Fibroblast of gingiva (primary cell): Measurements from ENCODE around the gene CRLF1.
"Not testable (repeated sequence)": the region's sequence is repeated elsewhere in the genome, so short reads cannot be mapped to it uniquely, and the experiment has no call there.

Source experiments
- DNase-seq: peaks from one replicate; pipeline ENCODE4 v3.0.0-alpha.2; 2011; ENCODE audit warnings: low read depth

The CRLF1 gene

DNA sequence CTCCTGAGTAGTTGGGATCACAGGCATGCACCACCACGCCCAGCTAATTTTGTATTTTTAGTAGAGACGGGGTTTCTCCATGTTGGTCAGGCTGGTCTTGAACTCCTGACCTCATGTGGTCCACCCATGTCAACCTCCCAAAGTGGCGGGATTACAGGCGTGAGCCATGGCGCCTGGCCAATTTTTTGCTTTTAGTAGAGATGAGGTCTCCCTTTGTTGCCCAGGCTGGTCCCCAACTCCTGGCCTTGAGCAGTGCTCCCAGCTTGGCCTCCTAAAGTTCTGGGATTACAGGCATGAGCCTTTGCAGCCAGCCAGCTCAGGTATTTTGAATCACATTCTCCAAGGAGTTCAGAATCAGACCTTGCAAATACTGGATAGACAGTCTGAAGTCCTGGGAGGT, 13.9 kb downstream of the CRLF1 start:
- DNase-seq = not testable (repeated sequence)

DNA sequence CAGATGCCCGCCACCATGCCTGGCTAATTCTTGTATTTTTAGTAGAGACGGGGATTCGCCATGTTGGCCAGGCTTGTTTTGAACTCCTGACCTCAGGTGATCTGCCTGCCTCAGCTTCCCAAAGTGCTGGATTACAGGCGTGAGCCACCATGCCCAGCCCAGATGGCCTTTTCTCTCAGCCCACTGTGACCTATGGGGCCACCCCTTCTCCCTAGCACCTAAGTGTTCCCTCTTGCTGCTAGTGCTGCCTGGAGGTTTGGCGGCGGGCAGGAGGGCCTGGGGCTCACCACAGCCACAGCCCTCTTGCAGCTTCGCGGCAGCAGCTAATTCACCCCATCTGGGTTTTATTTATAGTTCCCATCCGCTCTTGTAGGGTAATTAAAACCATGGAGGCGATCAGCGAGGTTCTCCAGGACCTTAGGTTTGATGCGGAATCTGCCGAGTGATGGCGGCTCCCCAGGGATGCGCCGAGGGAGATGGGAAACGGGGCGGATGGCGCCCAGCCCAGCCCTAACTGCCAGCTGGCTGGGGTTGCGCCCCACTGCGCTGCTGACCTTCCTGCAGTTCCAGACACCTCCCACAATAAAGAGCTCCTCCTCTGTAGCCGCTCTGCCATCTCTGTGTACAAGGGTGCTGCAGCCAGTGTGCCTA, 14.7 kb downstream of the CRLF1 start:
- DNase-seq = peak; percentile 96

DNA sequence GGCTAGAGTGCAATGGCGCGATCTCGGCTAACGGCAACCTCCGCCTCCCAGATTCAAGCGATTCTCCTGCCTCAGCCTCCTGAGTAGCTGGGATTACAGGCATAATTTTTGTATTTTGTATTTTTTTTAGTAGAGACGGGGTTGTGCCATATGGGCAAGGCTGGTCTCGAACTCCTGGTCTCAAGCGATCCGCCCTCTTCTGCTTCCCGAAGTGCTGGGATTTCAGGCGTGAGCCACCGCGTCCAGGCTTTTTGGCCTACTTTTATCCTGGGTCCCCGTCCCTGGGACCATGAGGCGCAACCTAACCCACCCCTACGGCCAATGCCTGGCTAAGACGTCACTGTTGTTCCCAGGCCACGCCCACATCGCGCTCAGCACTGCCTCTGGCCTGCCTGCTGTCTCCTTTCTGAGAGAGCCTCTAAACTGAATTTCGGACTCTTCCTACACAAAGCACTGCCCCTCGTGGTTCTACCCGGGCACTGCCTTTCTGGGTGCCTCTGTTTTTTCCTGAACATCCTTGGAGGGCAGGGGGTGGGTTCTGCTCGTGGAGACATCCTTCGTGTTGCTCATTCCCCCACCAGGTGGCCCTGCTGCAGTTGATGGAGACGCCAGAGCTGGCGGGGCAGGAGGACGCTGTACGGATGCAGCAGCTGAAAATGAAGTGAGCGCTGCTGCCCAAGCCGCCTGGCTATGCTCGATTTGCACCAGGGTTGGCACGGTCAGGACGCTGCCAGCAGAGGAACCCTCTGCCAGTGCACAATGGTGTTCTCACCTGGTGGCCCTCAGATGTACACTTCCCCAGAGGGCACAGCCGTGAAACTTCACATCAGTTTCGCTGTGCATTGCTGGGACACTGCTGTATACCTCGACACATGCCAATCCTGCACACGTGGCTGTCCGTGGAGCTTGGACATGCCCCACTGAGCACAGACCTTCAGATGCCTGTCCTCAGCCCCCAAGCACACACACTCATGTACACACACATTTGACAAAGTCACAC, 16.0 kb downstream of the CRLF1 start:
- peak; percentile 89 for DNase-seq

DNA sequence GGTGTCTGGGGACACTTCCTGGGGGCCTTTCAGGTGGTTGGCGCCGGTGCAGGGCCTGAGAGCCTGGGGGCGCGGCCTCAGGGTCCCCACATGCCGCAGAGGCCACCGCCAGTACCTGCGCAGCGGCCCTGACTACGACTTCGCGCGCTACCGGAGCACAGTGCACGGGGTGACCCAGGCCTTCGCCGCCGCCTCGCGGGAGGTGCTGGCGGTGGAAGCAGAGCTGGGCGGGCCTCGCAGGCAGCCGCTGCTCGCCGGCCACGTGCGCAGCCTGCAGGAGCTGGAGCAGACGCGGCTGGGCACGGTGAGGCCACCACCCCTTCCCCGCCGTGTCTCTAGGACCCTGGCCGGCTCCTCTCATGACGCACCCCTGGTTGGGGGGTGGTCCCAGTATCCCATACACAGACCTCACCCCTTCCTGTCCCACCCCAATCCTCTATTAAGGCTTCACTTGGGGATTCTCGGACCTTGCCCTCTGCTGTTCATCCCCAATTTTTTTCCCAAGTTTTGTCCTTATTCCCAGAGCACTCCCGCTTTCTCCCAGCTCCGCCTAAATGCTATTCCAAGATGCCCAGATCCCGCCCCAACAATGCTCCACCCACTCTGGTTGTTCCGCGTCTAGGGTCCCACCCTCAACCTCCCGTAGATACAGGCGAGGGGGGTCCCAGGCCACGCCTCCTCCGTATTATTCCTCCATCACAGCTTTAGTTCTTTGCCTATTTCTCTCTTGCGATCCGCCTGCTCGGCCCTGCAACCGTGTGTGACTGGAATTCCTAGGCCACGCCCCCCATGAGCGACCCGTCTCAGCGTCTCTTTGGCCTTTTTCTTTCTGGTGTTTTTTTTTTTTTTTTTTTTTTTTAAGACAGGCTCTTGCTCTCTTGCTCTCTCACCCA, 17.0 kb downstream of the CRLF1 start:
- peak; percentile 65 for DNase-seq

DNA sequence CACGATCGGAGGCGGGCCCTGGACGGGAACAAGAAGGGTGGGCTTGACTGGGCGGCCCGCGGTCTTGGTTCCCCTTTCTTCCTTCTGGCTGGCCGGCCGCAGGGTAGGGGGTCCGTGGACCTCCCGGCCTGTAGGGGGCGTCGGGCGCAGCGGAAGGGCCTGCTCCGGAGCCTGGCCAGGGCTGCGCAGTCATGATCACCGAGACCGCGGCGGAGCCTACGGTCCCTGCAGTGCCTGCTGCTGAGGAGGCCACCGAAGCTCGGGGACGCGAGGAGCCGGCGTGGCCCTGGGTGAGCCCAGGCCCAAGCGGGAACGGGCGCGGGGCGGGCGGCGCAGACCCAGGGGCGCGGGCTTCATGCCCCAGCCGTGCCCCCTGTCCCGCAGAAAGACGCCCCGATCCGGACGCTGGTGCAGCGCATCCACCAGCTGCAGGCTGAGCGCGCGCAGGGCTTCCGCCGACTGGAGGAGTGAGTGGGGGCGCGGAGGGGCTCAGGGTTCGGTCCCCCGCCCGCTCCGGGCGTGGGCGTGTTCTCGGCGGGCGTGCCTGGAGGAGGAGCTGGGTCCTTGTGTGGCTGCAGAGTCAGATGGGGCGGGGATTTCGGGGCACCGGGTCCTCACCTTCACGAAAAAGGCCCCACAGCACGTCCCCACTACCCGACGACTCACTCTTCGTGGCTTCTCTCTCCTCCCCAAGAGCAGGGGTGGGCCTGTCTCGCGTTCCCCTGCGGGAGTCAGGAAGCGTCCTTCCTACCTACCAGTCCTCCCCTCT, 17.8 kb downstream of the CRLF1 start, which contains the start of gene REX1BD:
Gene REX1BD, plus strand, starts transcription at position 188 of the 769 bp plus-strand sequence. Its CDS starts 4 bp downstream, at position 192.
- DNase-seq = peak; percentile 80

DNA sequence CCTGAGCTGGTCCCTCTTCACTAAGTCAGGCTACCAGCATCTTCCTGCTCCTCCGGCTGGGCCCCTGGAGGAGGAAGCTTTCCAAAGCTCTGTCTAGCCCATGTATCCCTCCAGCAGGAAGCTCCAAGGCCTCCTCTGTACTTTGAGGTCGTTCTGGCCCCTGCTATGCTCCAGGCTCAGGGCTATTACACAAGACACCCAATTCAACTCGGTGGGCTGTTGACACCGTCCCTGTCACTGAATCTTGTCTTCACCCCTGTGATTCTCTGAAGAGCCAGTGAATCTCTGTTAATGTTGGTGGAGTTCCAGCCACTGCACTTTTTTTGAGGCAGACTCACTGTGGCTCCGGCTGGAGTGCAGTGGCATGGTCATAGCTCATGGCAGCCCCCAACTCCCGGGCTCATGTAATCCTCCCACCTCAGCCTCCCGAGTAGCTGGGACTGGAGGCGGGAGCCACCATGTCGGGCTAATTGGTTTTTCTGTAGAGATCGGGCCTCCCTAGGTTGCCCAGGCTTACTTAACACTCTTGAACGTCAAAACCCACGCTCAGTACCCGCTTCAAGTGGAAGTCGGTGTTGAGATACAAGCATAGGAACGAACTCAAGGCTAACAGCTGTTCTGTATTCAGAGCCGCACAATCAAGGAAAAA, 18.5 kb downstream of the CRLF1 start:
- no peak for DNase-seq

DNA sequence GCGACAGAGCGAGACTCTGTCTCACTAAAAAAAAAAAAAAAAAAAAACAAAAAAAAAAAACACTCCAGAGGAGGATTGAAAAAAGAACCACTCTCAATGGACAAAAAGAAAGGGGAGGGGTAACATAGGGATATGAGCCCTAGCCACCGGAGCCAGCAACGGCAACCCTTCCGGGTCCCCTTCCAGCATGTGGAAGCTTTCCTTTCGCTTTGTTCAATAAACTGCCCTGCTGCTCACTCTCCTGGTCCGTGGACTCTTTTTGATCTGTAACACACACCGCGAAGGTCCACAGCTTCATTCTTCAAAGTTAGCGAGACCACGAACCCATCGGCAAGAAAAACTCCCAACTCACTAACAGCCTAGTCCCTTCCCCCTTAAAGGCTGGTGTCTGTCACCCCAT, 19.0 kb downstream of the CRLF1 start:
- DNase-seq = no peak

DNA sequence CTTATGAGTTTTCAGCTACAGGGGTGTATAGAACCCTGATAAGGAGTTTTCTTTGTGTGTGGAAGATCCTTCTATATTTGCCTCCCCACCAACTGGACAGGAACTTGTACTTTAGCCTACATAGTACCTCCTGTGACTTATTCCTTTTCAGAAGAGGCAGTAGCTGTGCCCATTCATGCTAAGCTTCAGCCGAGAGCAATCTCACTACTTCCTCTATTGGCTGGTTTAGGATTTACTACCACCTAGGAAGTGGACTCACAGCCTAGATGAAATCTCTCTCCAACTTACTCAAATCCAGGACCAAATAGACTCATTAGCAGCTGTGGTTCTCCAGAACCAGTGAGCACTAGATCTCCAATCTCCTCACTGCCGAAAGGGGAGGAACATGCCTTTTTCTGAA, 20.3 kb downstream of the CRLF1 start:
- DNase-seq = no peak

DNA sequence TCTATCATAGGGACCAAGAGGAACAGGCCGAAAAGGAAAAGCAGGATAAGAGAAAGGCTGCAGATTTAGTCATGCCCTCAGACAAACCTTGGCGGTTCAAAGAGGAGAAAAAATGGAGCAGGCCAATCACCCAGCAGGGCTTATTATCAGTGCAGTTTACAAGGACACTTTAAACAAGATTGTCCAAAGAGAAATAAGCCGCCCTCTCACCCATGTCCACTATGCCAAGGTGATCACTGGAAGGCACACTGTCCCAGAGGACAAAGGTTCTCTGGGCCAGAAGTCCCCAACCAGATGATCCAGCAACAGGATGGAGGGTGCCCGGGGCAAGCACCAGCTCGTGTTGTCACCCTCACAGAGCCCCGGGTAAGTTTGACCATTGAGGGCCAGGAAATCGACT, 26.3 kb downstream of the CRLF1 start:
- DNase-seq = no peak

DNA sequence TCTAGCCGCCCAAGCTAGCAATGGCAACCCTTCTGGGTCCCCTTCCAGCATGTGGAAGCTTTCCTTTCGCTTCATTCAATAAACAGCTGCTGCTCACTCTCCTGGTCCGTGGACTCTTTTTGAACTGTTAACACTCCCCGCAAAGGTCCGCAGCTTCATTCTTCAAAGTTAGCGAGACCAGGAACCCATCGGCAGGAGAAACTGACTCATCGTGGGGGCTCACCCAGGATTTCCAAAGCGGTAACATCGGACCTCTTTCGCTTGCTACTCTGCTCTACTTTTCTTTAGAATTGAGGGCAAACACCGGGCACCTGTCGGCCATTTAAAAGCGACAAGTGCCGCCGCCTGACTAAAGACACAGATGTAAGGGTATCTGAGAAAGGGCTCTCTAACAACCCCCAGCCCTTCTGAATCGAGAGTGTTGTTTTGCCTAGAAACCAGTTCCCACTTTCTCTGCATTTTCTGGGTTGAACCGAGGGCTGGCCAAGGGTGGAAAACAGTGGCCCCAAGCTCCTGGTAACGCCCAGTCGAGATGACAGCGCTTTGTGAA, 29.2 kb downstream of the CRLF1 start:
- no peak for DNase-seq

DNA sequence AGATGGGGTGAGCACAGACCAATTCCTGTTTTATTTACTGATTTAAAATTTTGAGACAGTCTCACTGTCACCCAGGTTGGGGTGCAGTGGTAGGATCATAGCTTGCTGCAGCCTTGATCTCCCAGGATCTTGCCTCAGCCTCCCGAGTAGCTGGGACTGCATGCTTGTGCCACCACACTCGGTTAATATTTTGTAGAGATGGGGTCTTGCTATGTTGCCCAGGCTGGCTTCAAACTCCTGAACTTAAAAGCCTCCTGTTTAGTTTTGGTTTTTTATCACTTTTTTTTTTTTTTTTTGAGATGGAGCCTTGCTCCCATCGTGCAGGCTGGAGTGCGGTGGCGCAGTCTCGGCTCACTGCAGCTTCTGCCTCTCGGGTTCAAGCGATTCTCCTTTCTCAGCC, 30.2 kb downstream of the CRLF1 start:
- DNase-seq = no peak

DNA sequence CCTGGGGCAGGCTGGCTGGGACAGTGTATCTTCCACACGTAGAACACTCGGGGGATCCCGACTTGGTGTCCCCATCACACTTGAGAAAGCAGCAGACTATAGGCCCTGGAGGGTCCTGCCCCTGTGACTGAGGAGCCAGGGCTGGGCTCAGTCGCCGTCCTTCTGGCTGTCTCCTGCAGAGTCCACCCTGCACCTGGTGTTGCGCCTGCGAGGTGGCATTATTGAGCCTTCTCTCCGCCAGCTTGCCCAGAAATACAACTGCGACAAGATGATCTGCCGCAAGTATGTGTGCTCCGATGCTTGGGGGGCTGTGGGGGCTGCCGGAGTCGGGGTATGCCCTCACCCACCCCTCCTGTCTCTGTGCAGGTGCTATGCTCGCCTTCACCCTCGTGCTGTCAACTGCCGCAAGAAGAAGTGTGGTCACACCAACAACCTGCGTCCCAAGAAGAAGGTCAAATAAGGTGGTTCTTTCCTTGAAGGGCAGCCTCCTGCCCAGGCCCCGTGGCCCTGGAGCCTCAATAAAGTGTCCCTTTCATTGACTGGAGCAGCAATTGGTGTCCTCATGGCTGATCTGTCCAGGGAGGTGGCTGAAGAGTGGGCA, 31.8 kb downstream of the CRLF1 start:
- DNase-seq = no peak

DNA sequence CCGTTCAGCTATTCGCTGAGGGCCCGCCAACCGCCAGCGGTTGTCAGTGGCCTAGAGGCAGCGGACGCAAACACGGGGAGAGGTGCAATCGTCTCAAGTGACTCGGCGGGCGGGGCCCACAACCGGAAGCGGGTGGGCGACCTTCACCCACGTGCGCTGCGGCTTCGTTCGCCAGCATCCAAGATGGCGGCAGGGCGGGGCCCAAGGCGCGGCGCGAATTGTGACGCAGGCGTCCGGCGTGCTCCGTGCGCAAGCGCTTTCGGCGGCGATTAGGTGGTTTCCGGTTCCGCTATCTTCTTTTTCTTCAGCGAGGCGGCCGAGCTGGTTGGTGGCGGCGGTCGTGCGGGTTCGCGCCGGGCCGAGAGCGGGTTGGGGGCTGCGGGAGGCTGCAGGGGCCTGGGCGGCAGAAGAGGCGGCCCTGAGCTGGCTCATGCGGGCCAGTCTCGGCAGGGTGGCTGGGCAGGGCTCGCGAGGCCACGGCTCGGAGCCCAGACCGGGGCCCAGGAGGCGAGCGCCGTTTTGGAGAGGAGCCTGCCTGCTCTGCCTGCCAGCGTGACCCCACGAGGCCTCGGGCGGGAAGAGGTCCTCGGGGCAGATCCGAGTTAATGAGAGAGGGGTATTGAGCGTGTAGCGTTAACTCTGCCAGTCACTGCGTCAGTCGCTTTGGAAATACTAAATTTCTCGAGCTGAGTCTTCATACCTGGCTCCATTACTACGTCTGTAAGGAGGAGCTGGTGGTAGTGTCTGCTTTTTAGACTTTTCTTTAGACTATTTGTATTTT, 34.8 kb downstream of the CRLF1 start, which contains the start of gene UBA52:
Gene UBA52, plus strand, starts transcription at position 294 of the 781 bp plus-strand sequence. CDS start 1,444 bp downstream, outside the sequence.
- DNase-seq = peak; percentile 96

DNA sequence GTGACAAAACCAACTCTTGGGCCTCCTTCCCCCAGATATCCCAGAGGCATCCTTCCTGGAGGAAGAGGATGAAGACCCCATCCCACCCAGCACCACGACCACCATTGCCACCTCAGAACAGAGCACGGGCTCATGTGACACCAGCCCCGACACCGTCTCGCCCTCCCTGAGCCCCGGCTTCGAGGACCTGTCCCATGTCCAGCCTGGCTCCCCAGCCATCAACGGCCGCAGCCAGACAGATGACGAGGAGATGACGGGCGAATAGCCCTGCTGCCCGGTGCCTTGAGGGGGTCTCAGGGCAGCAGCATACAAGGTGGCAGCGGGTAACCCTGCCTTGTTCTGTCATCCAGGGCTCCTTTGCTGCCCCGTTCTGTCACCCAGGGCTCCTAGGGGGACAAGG, 38.2 kb downstream of the CRLF1 start:
- DNase-seq = no peak

DNA sequence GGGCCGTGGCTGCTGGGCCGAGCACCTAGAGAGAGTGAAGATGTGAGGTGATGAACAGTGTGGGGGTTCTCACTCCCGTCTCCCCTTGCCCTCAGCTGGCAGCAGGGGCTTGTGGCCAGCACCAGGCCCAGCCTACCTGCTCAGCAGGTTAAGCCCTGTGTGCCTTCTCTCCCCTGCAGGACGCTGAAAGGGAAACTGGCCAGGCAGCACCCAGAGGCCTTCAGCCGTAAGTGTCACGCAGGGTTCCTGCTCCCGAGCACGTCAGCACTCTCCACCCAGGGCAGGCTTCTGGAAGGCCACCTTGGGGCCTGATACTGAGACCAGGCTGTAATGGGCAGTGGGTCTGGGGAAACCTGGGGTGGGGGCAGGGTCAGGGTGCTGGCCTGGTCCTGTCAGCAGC, 39.6 kb downstream of the CRLF1 start:
- no peak for DNase-seq

DNA sequence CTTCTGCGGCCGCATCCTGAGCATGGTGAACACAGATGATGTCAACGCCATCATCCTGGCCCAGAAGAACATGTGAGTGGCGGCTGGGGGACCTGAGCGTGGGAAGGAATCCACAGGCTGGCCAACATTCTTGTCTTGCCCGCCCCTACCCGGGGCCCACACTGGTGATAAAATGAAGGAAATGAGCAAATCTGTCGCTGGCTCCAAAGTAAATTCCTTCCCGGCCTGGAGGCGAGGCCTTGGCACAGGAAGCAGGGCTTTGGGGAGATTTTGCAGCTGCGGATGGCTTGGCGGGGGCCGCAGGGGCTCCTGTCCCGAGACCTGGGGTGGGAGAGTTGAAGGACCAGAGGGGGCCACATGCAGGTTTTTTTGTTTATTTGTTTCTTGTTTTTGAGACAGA, 44.5 kb downstream of the CRLF1 start:
- no peak for DNase-seq

DNA sequence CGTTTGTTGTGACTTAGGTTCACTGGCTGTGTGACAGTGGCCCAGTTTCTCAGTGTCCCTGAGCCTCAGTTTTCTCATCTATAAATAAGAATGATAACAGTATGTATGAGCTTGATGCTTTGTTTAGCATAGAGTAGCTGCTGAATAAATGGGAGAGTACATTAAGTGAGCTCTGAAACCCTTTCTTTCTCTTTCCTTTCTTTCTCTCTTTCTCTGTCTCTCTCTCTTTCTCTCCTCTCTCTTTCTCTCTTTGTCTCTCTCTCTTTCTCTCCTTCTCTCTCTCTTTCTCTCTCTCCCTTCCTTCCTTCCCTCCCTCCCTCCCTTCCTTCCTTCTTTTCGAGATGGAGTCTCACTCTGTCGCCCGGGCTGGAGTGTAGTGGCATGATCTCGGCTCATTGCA, 46.9 kb downstream of the CRLF1 start:
- no peak for DNase-seq

DNA sequence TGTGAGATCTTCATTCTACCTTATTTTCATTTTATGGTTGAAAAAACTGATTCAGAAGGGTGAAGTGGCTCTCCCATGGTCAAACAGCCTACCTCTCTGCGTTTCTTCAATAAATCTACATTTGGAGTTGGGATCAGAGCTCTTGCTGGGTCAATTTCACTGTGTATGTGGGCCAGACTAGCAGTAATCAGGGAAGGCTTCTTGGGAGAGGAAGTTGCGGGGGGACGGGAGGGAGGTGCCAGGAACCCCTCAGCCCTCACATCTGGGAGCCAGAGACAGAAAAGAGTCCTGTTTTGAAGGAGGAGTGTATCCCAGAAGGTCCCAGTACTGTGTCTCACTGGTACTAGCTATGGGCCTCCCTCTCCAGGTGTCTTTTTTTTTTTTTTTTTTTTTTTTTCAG, 48.0 kb downstream of the CRLF1 start:
- DNase-seq = no peak

DNA sequence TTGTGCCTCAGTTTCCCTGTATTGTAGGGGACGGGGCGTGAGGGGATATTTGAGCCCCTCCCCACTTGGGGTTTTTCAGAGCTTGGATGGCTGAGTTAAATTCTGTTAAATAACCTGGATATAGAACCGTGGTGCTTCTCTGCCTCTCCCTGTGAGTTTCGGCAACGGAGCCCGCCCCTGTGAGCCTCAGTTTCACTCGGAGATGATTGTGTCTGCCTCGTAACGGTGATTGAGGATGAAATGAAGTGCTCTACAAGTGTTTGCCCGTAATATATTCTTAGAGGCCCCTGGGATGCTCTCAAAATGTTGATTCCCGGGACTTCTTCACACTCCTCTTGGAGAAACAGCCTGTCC, 48.4 kb downstream of the CRLF1 start:
- no peak for DNase-seq
